Natural killer cell (primary cell): Measurements from ENCODE around the gene HMGCL. TPM values are rescaled to one million over a fixed set of nuclear protein-coding genes. Genes with fewer than 3 reads are reported as not detected.

Experiments
- ATAC-seq, 3 donors: fragments of 150-1000 bp in 2 of 3; fragments of 200-7000 bp in 1 of 3; cut with Tn5 transposase; 1 replicate in 1 of 3; 2 replicates in 2 of 3; pipeline ENCODE4 v1.10.0; 2021; ENCODE audit warnings: mild to moderate bottlenecking in 2 of 3, moderate library complexity in 2 of 3
- DNase-seq, 2 donors: peaks; one replicate each; pipeline versions ENCODE4 v3.0.0 to v3.0.0-alpha.2; 2013 to 2021; ENCODE audit warnings: mixed read lengths in 1 of 2
- H3K27ac ChIP-seq: one replicate; pipeline ENCODE4 v1.5.1; 2013; ENCODE audit warnings: mild to moderate bottlenecking, low read length
- H3K27me3 ChIP-seq: one replicate; pipeline ENCODE4 v1.6.1; 2013; ENCODE audit warnings: low read length; ENCODE audit not compliant: control insufficient read depth, insufficient read depth
- H3K36me3 ChIP-seq: one replicate; pipeline ENCODE4 v1.6.1; 2013; ENCODE audit warnings: low read length; ENCODE audit not compliant: control insufficient read depth, insufficient read depth
- H3K4me1 ChIP-seq: one replicate; pipeline ENCODE4 v1.6.1; 2013; ENCODE audit warnings: low read length; ENCODE audit not compliant: control insufficient read depth, insufficient read depth
- H3K4me3 ChIP-seq: one replicate; pipeline ENCODE4 v1.5.1; 2013; ENCODE audit warnings: low read length
- H3K9me3 ChIP-seq: one replicate; pipeline ENCODE4 v1.6.1; 2013; ENCODE audit warnings: low read length; ENCODE audit not compliant: control insufficient read depth, insufficient read depth
- H3K27ac Mint-ChIP-seq, 2 donors: one replicate each; pipeline ENCODE4 v1.8.0; 2022; ENCODE audit warnings: mild to moderate bottlenecking in 2 of 2, mixed read lengths in 2 of 2, moderate library complexity in 1 of 2
- H3K27me3 Mint-ChIP-seq, 2 donors: one replicate each; pipeline ENCODE4 v1.8.0; 2022; ENCODE audit warnings: low read depth in 2 of 2, mixed read lengths in 2 of 2
- H3K36me3 Mint-ChIP-seq: one replicate; pipeline ENCODE4 v1.8.0; 2022; ENCODE audit warnings: mixed read lengths
- H3K4me1 Mint-ChIP-seq, 2 donors: one replicate each; pipeline ENCODE4 v1.8.0; 2022; ENCODE audit warnings: mixed read lengths in 2 of 2
- H3K4me3 Mint-ChIP-seq: one replicate; pipeline ENCODE4 v1.8.0; 2022; ENCODE audit warnings: mild to moderate bottlenecking, moderate library complexity, mixed read lengths
- H3K9me3 Mint-ChIP-seq, 2 donors: one replicate each; pipeline ENCODE4 v1.8.0; 2022; ENCODE audit warnings: mixed read lengths in 2 of 2
- CTCF ChIP-seq: fragments of 200-600 bp; IDR thresholded peaks from one replicate; pipeline ENCODE4 v1.8.0; 2022; ENCODE audit warnings: antibody characterized with exemption
- WGBS: methylation state at CpG from one replicate; pipeline ENCODE4 v1.1.7; 2013; ENCODE audit warnings: missing lambda C conversion rate; ENCODE audit not compliant: insufficient coverage; 5-methylcytosine and 5-hydroxymethylcytosine counted together
- intact Hi-C: fragments of 100-400 bp; cut with micrococcal nuclease; formaldehyde crosslinking; loops from one replicate; pipeline ENCODE4 v1.14.2; 2022
- total RNA-seq, 4 donors: library from RNA; stranded (reverse); fragments of 120-200 nt in 1 of 4; gene quantifications; one replicate each; pipeline versions ENCODE4 v1.2.3 to v1.2.4, GENCODE V29; 2013 to 2022

The HMGCL gene
- total RNA-seq, 3 donors from 2014 or later (not counting 1 experiment from before 2014, with no cell fraction given), result 16.8 to 26.9 (median 17.0) TPM

- no peaks in the 10 kb centered on the region for H3K9me3 ChIP-seq
- Mint-ChIP-seq H3K36me3 (peaks cover 12% of the 10 kb centered on the region), H3K27me3 (no peaks in the 10 kb centered on the region), H3K9me3 (no peaks in the 10 kb centered on the region), H3K4me3 (no peak overlapping the region), H3K27ac (no peak overlapping the region), H3K4me1 (peaks cover 0 to 18% of the 10 kb centered on the region in 2 donors)
- no peak for TF ChIP-seq CTCF
- ATAC-seq (no peak), DNase-seq (no peak)
- no peak overlapping the region for H3K27ac ChIP-seq
- intact Hi-C loops, result no loop called here
- H3K36me3 ChIP-seq, result peaks cover 41% of the 10 kb centered on the region
- no peak overlapping the region for H3K4me3 ChIP-seq
- H3K4me1 ChIP-seq, result peaks cover 16% of the 10 kb centered on the region
- H3K27me3 ChIP-seq, result no peaks in the 10 kb centered on the region
- WGBS, result 95% methylated on average over 4 of the region's 4 CpGs
These were observed 11.2 kb downstream of the HMGCL start for GRCh38 chr1:23814016-23814415.

GRCh38 chr1:23810818-23811540 lies 14.2 kb downstream of the HMGCL start:
- TF ChIP-seq CTCF, result peak; percentile 61
- Histone ChIP-seq H3K4me1 (peaks cover 16% of the 10 kb centered on the region), H3K27me3 (no peaks in the 10 kb centered on the region), H3K36me3 (peaks cover 26% of the 10 kb centered on the region), H3K4me3 (no peak overlapping the region), H3K9me3 (no peaks in the 10 kb centered on the region), H3K27ac (no peak overlapping the region)
- Mint-ChIP-seq H3K36me3 (no peaks in the 10 kb centered on the region), H3K27ac (peak overlapping the region in 1 of 2 donors; percentile 32), H3K9me3 (no peaks in the 10 kb centered on the region), H3K4me3 (no peak overlapping the region), H3K27me3 (no peaks in the 10 kb centered on the region), H3K4me1 (peaks cover 0 to 18% of the 10 kb centered on the region in 2 donors)
- intact Hi-C loops, result no loop called here
- DNase-seq (peak in 1 of 2 donors; percentile 80), ATAC-seq (peak; percentile 56 to 80 (median 57))
- WGBS, result 60% methylated on average over 3 of the region's 3 CpGs

GRCh38 chr1:23809751-23810171 lies 15.5 kb downstream of the HMGCL start:
- peak; percentile 72 to 89 for DNase-seq
- peak; percentile 93 to 98 (median 98) for ATAC-seq
- H3K27me3 ChIP-seq, result no peaks in the 10 kb centered on the region
- peak overlapping the region; percentile 16 for H3K27ac ChIP-seq
- peaks cover 16% of the 10 kb centered on the region for H3K4me1 ChIP-seq
- Mint-ChIP-seq H3K27ac (peak overlapping the region; percentile 18 to 32), H3K36me3 (no peaks in the 10 kb centered on the region), H3K27me3 (no peaks in the 10 kb centered on the region), H3K9me3 (no peaks in the 10 kb centered on the region), H3K4me3 (no peak overlapping the region), H3K4me1 (peaks cover 0 to 22% of the 10 kb centered on the region in 2 donors)
- WGBS, result 16% methylated on average over 6 of the region's 6 CpGs
- no peaks in the 10 kb centered on the region for H3K9me3 ChIP-seq
- peaks cover 19% of the 10 kb centered on the region for H3K36me3 ChIP-seq
- H3K4me3 ChIP-seq, result no peak overlapping the region
- intact Hi-C loops, result loop anchor here (1.0 kb wide), 2 partner anchors 59 to 108 kb away; partner anchors contain the start of gene FUCA1
- TF ChIP-seq CTCF, result peak; percentile 73
